Fibroblast of mammary gland (primary cell): ENCODE data around the gene TRMT44.

ENCODE experiments used
- DNase-seq: peaks from one replicate; pipeline ENCODE4 v3.0.0-alpha.2; 2010; ENCODE audit warnings: low read depth
- H3K4me3 ChIP-seq: 2 replicates; pipeline ENCODE4 v1.5.1; 2011; ENCODE audit warnings: low read depth, mild to moderate bottlenecking, low read length, moderate library complexity; ENCODE audit not compliant: control insufficient read depth
- CTCF ChIP-seq: conservative IDR thresholded peaks from 2 replicates; pipeline ENCODE4 v1.5.1; 2011; ENCODE audit warnings: low read depth, low read length, inconsistent platforms; ENCODE audit not compliant: control insufficient read depth, insufficient read depth

The TRMT44 gene

GRCh38 chr4:8463811-8464210, 23.2 kb downstream of the TRMT44 start:
- no peak overlapping the region for H3K4me3 ChIP-seq
- TF ChIP-seq CTCF: no peak
- no peak for DNase-seq

GRCh38 chr4:8464381-8464780, 23.8 kb downstream of the TRMT44 start:
- no peak overlapping the region for H3K4me3 ChIP-seq
- TF ChIP-seq CTCF: no peak
- DNase-seq: no peak

GRCh38 chr4:8465615-8466611, 25.3 kb downstream of the TRMT44 start:
- no peak for DNase-seq
- no peak overlapping the region for H3K4me3 ChIP-seq
- no peak for TF ChIP-seq CTCF

GRCh38 chr4:8467016-8467415, 26.4 kb downstream of the TRMT44 start:
- no peak for TF ChIP-seq CTCF

GRCh38 chr4:8468746-8469535, 28.4 kb downstream of the TRMT44 start:
- H3K4me3 ChIP-seq: no peak overlapping the region
- peak; percentile 98 for TF ChIP-seq CTCF
- peak; percentile 62 for DNase-seq

More at GRCh38 chr4:8467016-8467415, 26.4 kb downstream of the TRMT44 start:
- no peak overlapping the region for H3K4me3 ChIP-seq
- DNase-seq: no peak

GRCh38 chr4:8469550-8469949, 29.0 kb downstream of the TRMT44 start:
- H3K4me3 ChIP-seq: no peak overlapping the region
- DNase-seq: no peak
- no peak for TF ChIP-seq CTCF
